Measurements from ENCODE around the gene ZFAND2B.
A peak's percentile ranks its signal among the peaks of the same experiment; 100 is the strongest.

Gene ZFAND2B

GRCh38 chr2:219205165-219205538 is 1.4 kb upstream of the ZFAND2B start:
- DNase-seq, result no peak

- no peak for DNase-seq
Observed at GRCh38 chr2:219205981-219206327, 628 bp upstream of the ZFAND2B start.

GRCh38 chr2:219207134-219207883 is 727 bp downstream of the ZFAND2B start:
- no peak for DNase-seq

- no peak for DNase-seq
Observed at GRCh38 chr2:219207884-219208740, 1.5 kb downstream of the ZFAND2B start.

GRCh38 chr2:219209236-219210195 is 2.9 kb downstream of the ZFAND2B start:
- peak; percentile 10 for DNase-seq

GRCh38 chr2:219210196-219210885 is 3.8 kb downstream of the ZFAND2B start:
- DNase-seq, result no peak

GRCh38 chr2:219210886-219211362 is 4.3 kb downstream of the ZFAND2B start:
- no peak for DNase-seq

GRCh38 chr2:219213026-219213415 is 6.4 kb downstream of the ZFAND2B start:
- no peak for DNase-seq

- no peak for DNase-seq
Observed at GRCh38 chr2:219213486-219214071, 7.0 kb downstream of the ZFAND2B start.

- no peak for DNase-seq
Observed at GRCh38 chr2:219214141-219214540, 7.6 kb downstream of the ZFAND2B start.

- no peak for DNase-seq
Observed at GRCh38 chr2:219214786-219215185, 8.2 kb downstream of the ZFAND2B start.

GRCh38 chr2:219215871-219216534 is 9.4 kb downstream of the ZFAND2B start:
- DNase-seq, result peak; percentile 20

GRCh38 chr2:219216535-219216915 is 9.9 kb downstream of the ZFAND2B start:
- no peak for DNase-seq

GRCh38 chr2:219218217-219218731 is 11.7 kb downstream of the ZFAND2B start:
- no peak for DNase-seq

- peak; percentile 93 for DNase-seq
Observed at GRCh38 chr2:219218732-219219701, 12.4 kb downstream of the ZFAND2B start, which contains the start of gene ABCB6. TSS of gene ABCB6 (minus strand) at chr2:219218958. CDS start at chr2:219218673, 285 bp downstream.

- DNase-seq, result no peak
Observed at GRCh38 chr2:219219784-219220532, 13.4 kb downstream of the ZFAND2B start.

- DNase-seq, result no peak
Observed at GRCh38 chr2:219220652-219221402, 14.2 kb downstream of the ZFAND2B start.

- no peak for DNase-seq
Observed at GRCh38 chr2:219221957-219222518, 15.5 kb downstream of the ZFAND2B start.
